Cardiac fibroblast (primary cell): Measurements from ENCODE around the gene ORAI3.

Experiments used
- DNase-seq, 2 donors: peaks; one replicate each; pipeline versions ENCODE4 v3.0.0 to v3.0.0-alpha.2; 2010; ENCODE audit warnings: low read depth in 2 of 2
- H3K4me3 ChIP-seq, 2 donors: replicated peaks in 1 of 2; 1 replicate in 1 of 2; 2 replicates in 1 of 2; pipeline ENCODE4 v1.5.1; 2011; ENCODE audit warnings: low read depth in 2 of 2, low read length in 2 of 2, mild to moderate bottlenecking in 2 of 2, moderate library complexity in 1 of 2
- TF ChIP-seq, protein P1 (sequence below): IDR thresholded peaks from one replicate; pipeline ENCODE4 v1.5.1; 2011; ENCODE audit warnings: low read depth, mild to moderate bottlenecking, low read length, inconsistent platforms

ORAI3 gene

GRCh38 chr16:30971298-30971697 is 22.4 kb downstream of the ORAI3 start:
- TF ChIP-seq, protein P1, sequence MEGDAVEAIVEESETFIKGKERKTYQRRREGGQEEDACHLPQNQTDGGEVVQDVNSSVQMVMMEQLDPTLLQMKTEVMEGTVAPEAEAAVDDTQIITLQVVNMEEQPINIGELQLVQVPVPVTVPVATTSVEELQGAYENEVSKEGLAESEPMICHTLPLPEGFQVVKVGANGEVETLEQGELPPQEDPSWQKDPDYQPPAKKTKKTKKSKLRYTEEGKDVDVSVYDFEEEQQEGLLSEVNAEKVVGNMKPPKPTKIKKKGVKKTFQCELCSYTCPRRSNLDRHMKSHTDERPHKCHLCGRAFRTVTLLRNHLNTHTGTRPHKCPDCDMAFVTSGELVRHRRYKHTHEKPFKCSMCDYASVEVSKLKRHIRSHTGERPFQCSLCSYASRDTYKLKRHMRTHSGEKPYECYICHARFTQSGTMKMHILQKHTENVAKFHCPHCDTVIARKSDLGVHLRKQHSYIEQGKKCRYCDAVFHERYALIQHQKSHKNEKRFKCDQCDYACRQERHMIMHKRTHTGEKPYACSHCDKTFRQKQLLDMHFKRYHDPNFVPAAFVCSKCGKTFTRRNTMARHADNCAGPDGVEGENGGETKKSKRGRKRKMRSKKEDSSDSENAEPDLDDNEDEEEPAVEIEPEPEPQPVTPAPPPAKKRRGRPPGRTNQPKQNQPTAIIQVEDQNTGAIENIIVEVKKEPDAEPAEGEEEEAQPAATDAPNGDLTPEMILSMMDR: no peak
- DNase-seq: no peak
- no peak overlapping the region for H3K4me3 ChIP-seq

DNA sequence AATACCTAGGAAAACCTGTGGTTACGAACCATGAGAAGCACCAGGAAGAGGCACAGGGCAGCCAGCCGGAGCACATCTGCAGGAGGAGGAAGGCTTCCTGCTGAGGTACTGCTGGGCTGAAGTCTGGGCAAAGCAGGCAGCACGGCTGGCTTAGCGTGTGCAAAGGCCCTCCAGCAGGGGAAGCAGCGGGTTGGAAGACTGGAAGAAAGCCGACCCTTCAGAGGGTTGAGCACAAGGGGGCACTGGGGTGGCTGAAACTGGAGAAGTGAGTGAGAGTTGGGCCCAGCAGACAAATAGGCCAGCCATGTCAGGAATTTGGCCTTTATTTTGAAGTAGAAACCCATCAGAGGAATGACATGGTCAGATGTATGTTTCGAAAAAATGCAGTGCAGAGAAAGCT is 24.0 kb downstream of the ORAI3 start:
- H3K4me3 ChIP-seq: no peak overlapping the region
- DNase-seq: peak in 1 of 2 donors; percentile 20
- TF ChIP-seq, protein P1: peak; percentile 19

DNA sequence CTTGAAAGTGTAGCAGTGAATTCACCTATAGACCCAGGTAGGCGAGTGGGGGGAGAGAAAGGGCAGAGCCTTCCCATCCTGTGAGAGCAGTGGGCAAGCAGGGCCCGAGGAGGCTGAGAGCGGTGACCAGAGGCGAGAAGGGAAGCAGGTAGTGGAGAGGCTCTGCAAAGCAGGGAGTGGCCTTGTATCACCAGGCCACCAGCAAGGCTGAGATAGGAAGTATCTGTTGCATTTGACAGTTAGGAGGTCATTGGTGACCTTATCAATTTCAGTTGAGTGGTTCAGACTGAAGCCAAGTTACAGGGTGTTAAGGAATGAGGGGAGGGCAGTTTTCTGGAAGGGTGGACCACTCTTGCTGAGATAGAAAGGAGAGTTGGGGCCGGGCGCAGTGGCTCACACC is 25.5 kb downstream of the ORAI3 start:
- TF ChIP-seq, protein P1: no peak
- DNase-seq: no peak

GRCh38 chr16:30976486-30976885 is 27.6 kb downstream of the ORAI3 start:
- DNase-seq: no peak
- TF ChIP-seq, protein P1: no peak
- H3K4me3 ChIP-seq: no peak overlapping the region

More for the DNA sequence above, 25.5 kb downstream of the ORAI3 start:
- H3K4me3 ChIP-seq: no peak overlapping the region

DNA sequence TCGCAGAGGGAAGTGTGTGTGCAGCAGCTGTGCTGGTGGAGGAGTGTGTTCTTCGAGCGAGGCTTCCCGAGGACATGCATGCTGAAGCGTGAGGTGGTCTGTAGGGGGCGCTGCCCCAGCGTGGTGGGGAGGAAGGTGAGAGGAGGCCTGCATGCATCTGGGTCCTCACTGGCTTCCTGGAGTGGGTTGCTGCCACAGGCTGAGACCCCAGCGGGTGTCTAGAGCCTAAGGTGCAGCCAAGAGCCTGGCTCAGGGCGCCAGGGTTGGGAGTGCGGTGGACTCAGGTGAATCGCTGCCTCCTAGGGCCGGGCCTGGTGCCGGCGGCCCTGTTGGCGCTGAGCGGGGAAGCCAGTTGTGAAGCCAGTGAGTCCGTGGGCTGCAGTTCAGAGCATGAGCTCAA is 28.6 kb downstream of the ORAI3 start:
- H3K4me3 ChIP-seq: no peak overlapping the region
- peak in 1 of 2 donors; percentile 27 for DNase-seq
- TF ChIP-seq, protein P1: peak; percentile 34

DNA sequence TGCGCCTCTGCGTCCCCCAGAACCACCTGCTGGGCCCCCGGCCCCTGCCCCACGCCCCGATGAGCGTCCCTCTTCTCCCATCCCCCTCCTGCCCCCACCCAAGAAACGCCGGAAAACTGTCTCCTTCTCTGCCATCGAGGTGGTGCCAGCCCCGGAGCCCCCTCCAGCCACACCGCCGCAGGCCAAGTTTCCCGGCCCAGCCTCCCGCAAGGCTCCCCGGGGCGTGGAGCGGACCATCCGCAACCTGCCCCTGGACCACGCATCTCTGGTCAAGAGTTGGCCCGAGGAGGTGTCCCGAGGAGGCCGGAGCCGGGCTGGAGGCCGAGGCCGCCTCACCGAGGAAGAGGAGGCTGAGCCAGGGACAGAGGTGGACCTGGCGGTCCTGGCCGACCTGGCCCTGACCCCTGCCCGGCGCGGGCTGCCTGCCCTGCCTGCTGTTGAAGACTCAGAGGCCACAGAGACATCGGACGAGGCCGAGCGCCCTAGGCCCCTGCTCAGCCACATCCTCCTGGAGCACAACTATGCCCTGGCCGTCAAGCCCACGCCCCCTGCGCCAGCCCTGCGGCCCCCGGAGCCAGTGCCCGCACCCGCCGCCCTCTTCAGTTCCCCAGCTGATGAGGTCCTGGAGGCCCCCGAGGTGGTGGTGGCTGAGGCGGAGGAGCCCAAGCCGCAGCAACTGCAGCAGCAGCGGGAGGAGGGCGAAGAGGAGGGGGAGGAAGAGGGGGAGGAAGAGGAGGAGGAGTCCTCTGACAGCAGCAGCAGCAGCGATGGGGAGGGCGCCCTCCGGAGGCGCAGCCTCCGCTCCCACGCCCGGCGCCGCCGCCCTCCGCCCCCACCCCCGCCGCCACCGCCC is 30.5 kb downstream of the ORAI3 start:
- no peak overlapping the region for H3K4me3 ChIP-seq
- TF ChIP-seq, protein P1: no peak
- no peak for DNase-seq
